HEK293 (cell line): Measurements from ENCODE around the gene HRNR.

Source experiments
- CTCF ChIA-PET: fragments of 350-600 bp; formaldehyde crosslinking; extraction: SDS; loops from one replicate; lab custom pipeline; 2021; ENCODE audit warnings: antibody characterized with exemption; lab: Yijun Ruan, JAX
- POLR2A ChIA-PET: fragments of 300-600 bp; formaldehyde crosslinking; extraction: SDS; loops from one replicate; lab custom pipeline; 2020; ENCODE audit warnings: antibody characterized with exemption, inconsistent platforms; lab: Yijun Ruan, JAX
- H3K27ac ChIP-seq: fragments of 200-500 bp; sonication (Bioruptor generic); 2 replicates; pipeline ENCODE4 v1.5.1; 2014; ENCODE audit warnings: low read depth, low read length, control low read depth, inconsistent platforms; ENCODE audit errors: extremely low read depth
- H3K36me3 ChIP-seq, 2 experiments: fragments of 200-500 bp in 1 of 2; sonication (Bioruptor generic) in 1 of 2; 1 replicate in 1 of 2; 2 replicates in 1 of 2; pipeline ENCODE4 v1.5.1; 2014 to 2017; ENCODE audit warnings: inconsistent platforms in 2 of 2, low read length in 2 of 2; ENCODE audit not compliant: control insufficient read depth in 2 of 2, insufficient read depth in 1 of 2
- H3K4me1 ChIP-seq: fragments of 200-500 bp; sonication (Bioruptor generic); 2 replicates; pipeline ENCODE4 v1.5.1; 2014; ENCODE audit warnings: mild to moderate bottlenecking, low read length, inconsistent platforms; ENCODE audit not compliant: control insufficient read depth, insufficient read depth
- H3K4me3 ChIP-seq: 2 replicates; pipeline ENCODE4 v1.5.1; 2011; ENCODE audit warnings: low read depth, mild to moderate bottlenecking, control low read depth, low read length, moderate library complexity
- H3K9me3 ChIP-seq: fragments of 200-500 bp; sonication (Bioruptor generic); 2 replicates; pipeline ENCODE4 v1.5.1; 2014; ENCODE audit warnings: low read depth, low read length, inconsistent platforms; ENCODE audit not compliant: control insufficient read depth, insufficient read depth
- EGR2 ChIP-seq: fragments of 450-650 bp; formaldehyde crosslinking; IDR thresholded peaks from 2 replicates; pipeline ENCODE4 v1.5.1; 2016; ENCODE audit warnings: low read depth, missing biosample characterization, missing genetic modification characterization
- GLI2 ChIP-seq: fragments of 450-650 bp; formaldehyde crosslinking; IDR thresholded peaks from 2 replicates; pipeline ENCODE4; 2017; ENCODE audit warnings: missing biosample characterization, missing genetic modification characterization, low read depth, borderline replicate concordance
- HIC1 ChIP-seq: fragments of 450-650 bp; formaldehyde crosslinking; IDR thresholded peaks from 2 replicates; pipeline ENCODE4 v1.5.1; 2016; ENCODE audit warnings: missing biosample characterization, missing genetic modification characterization
- HOXA7 ChIP-seq: sonication (generic); formaldehyde crosslinking; IDR thresholded peaks from 2 replicates; pipeline ENCODE4 v1.8.1; 2022; ENCODE audit warnings: missing genetic modification reagents, borderline replicate concordance
- MEIS1 ChIP-seq: sonication (generic); formaldehyde crosslinking; IDR thresholded peaks from 2 replicates; pipeline ENCODE4 v1.8.1; 2022; ENCODE audit warnings: missing genetic modification reagents, mild to moderate bottlenecking, borderline replicate concordance
- MYNN ChIP-seq: fragments of 450-650 bp; formaldehyde crosslinking; IDR thresholded peaks from 2 replicates; pipeline ENCODE4 v1.5.1; 2016; ENCODE audit warnings: missing biosample characterization, missing genetic modification characterization, borderline replicate concordance
- ZBTB1 ChIP-seq: fragments of 450-650 bp; formaldehyde crosslinking; IDR thresholded peaks from 2 replicates; pipeline ENCODE4 v1.5.1; 2016; ENCODE audit warnings: missing biosample characterization, missing genetic modification characterization
- ZBTB49 ChIP-seq: fragments of 450-650 bp; formaldehyde crosslinking; IDR thresholded peaks from 2 replicates; pipeline ENCODE4 v1.5.1; 2016; ENCODE audit warnings: missing biosample characterization, missing genetic modification characterization, low read depth
- ZFHX2 ChIP-seq: fragments of 450-650 bp; formaldehyde crosslinking; conservative IDR thresholded peaks from 2 replicates; pipeline ENCODE4 v1.5.1; 2016; ENCODE audit warnings: missing biosample characterization, missing genetic modification characterization
- ZFP3 ChIP-seq: fragments of 450-650 bp; formaldehyde crosslinking; IDR thresholded peaks from 2 replicates; pipeline ENCODE4 v1.5.1; 2016; ENCODE audit warnings: low read depth, missing biosample characterization, missing genetic modification characterization
- ZFP37 ChIP-seq: fragments of 450-650 bp; formaldehyde crosslinking; IDR thresholded peaks from 2 replicates; pipeline ENCODE4 v1.5.1; 2016; ENCODE audit warnings: missing biosample characterization, missing genetic modification characterization
- ZNF132 ChIP-seq: fragments of 450-650 bp; formaldehyde crosslinking; IDR thresholded peaks from 2 replicates; pipeline ENCODE4 v1.5.1; 2017; ENCODE audit warnings: missing biosample characterization, missing genetic modification characterization, borderline replicate concordance
- ZNF18 ChIP-seq: fragments of 450-650 bp; formaldehyde crosslinking; IDR thresholded peaks from 2 replicates; pipeline ENCODE4 v1.5.1; 2016; ENCODE audit warnings: missing biosample characterization, missing genetic modification characterization
- ZNF211 ChIP-seq: fragments of 450-650 bp; formaldehyde crosslinking; IDR thresholded peaks from 2 replicates; pipeline ENCODE4 v1.5.1; 2016; ENCODE audit warnings: low read depth, missing biosample characterization, missing genetic modification characterization
- ZNF214 ChIP-seq: fragments of 450-650 bp; formaldehyde crosslinking; IDR thresholded peaks from 2 replicates; pipeline ENCODE4 v1.5.1; 2017; ENCODE audit warnings: missing biosample characterization, mild to moderate bottlenecking, missing genetic modification characterization, borderline replicate concordance
- ZNF248 ChIP-seq: fragments of 450-650 bp; formaldehyde crosslinking; IDR thresholded peaks from 2 replicates; pipeline ENCODE4 v1.5.1; 2017; ENCODE audit warnings: missing biosample characterization, missing genetic modification characterization
- ZNF354C ChIP-seq: fragments of 450-650 bp; formaldehyde crosslinking; IDR thresholded peaks from 2 replicates; pipeline ENCODE4 v1.5.1; 2016; ENCODE audit warnings: missing biosample characterization, missing genetic modification characterization, low read depth, borderline replicate concordance
- ZNF37A ChIP-seq: fragments of 450-650 bp; IDR thresholded peaks from 2 replicates; pipeline ENCODE4 v1.5.1; 2018; ENCODE audit warnings: missing biosample characterization, missing genetic modification characterization
- ZNF488 ChIP-seq: fragments of 450-650 bp; formaldehyde crosslinking; IDR thresholded peaks from 2 replicates; pipeline ENCODE4 v1.5.1; 2016; ENCODE audit warnings: missing biosample characterization, missing genetic modification characterization
- ZNF623 ChIP-seq: fragments of 450-650 bp; formaldehyde crosslinking; IDR thresholded peaks from 2 replicates; pipeline ENCODE4 v1.5.1; 2016; ENCODE audit warnings: missing biosample characterization, missing genetic modification characterization
- ZNF629 ChIP-seq: fragments of 450-650 bp; formaldehyde crosslinking; IDR thresholded peaks from 2 replicates; pipeline ENCODE4 v1.5.1; 2017; ENCODE audit warnings: missing biosample characterization, missing genetic modification characterization
- ZNF830 ChIP-seq: fragments of 450-650 bp; IDR thresholded peaks from 2 replicates; pipeline ENCODE4 v1.5.0; 2018; ENCODE audit warnings: missing biosample characterization, missing genetic modification characterization, low read depth, mild to moderate bottlenecking, moderate library complexity
- ZSCAN18 ChIP-seq: fragments of 450-650 bp; formaldehyde crosslinking; IDR thresholded peaks from 2 replicates; pipeline ENCODE4 v1.5.1; 2016; ENCODE audit warnings: missing biosample characterization, missing genetic modification characterization
- ZSCAN4 ChIP-seq: fragments of 450-650 bp; formaldehyde crosslinking; IDR thresholded peaks from 2 replicates; pipeline ENCODE4 v1.5.1; 2017; ENCODE audit warnings: missing biosample characterization, missing genetic modification characterization
- TF ChIP-seq, protein P1 (sequence below): sonication (generic); formaldehyde crosslinking; IDR thresholded peaks from 2 replicates; pipeline ENCODE4 v1.8.1; 2022; ENCODE audit warnings: mild to moderate bottlenecking, moderate library complexity, missing genetic modification reagents

Gene HRNR

GRCh38 chr1:152237093-152237492 is 13.1 kb upstream of the HRNR start:
- Histone ChIP-seq H3K36me3 (no peaks in the 10 kb centered on the region), H3K27ac (no peak overlapping the region), H3K4me3 (no peak overlapping the region), H3K9me3 (no peaks in the 10 kb centered on the region), H3K4me1 (no peaks in the 10 kb centered on the region)
- no peak for TF ChIP-seq ZNF132
- no peak for TF ChIP-seq ZFHX2 (tag by site-specific recombination)
- no peak for TF ChIP-seq ZBTB1 (tag by site-specific recombination)
- TF ChIP-seq ZNF214 (tag by site-specific recombination): no peak
- no peak for TF ChIP-seq MYNN (tag by site-specific recombination)
- no peak for TF ChIP-seq EGR2 (tag by site-specific recombination)
- no peak for TF ChIP-seq ZNF37A (tag by site-specific recombination)
- no peak for TF ChIP-seq ZBTB49
- no peak for TF ChIP-seq ZNF488 (tag by site-specific recombination)
- no peak for TF ChIP-seq ZFP3 (tag by site-specific recombination)
- no peak for TF ChIP-seq ZNF18 (tag by site-specific recombination)
- TF ChIP-seq ZFP37 (tag by site-specific recombination): no peak
- TF ChIP-seq, protein P1, sequence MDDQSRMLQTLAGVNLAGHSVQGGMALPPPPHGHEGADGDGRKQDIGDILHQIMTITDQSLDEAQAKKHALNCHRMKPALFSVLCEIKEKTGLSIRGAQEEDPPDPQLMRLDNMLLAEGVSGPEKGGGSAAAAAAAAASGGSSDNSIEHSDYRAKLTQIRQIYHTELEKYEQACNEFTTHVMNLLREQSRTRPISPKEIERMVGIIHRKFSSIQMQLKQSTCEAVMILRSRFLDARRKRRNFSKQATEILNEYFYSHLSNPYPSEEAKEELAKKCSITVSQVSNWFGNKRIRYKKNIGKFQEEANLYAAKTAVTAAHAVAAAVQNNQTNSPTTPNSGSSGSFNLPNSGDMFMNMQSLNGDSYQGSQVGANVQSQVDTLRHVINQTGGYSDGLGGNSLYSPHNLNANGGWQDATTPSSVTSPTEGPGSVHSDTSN: no peak
- no peak for TF ChIP-seq ZNF248 (tag by site-specific recombination)
- TF ChIP-seq ZSCAN4: no peak
- CTCF ChIA-PET: interaction anchor here (0.5 kb wide), 1 partner anchor 1137 kb away, joined by 3 read pairs; no protein-coding TSS in a partner anchor
- POLR2A ChIA-PET: no interaction called here

DNA sequence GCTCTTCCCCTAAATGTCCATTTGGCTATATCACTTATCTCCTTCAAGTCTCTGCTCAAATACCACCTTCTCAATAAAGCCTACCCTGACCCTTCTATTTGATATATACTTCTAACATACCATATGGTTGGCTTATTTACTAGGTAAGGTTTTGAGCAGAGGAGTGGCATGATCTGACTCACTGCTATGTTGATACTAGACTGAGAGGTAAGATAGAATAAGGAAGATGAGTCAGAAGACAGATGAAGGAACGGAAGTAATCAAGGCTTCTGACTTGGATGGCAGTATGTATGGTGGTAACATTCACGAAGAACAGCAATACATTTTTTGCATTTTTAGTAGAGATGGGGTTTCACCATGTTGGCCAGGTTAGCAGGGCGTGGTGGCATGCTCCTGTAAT is 4.8 kb upstream of the HRNR start:
- Histone ChIP-seq H3K4me1 (no peaks in the 10 kb centered on the region), H3K4me3 (no peak overlapping the region), H3K9me3 (no peaks in the 10 kb centered on the region), H3K36me3 (no peaks in the 10 kb centered on the region), H3K27ac (no peak overlapping the region)
- ChIA-PET POLR2A (no interaction called here), CTCF (interaction anchor here (0.7 to 1.3 kb wide), 3 partner anchors 29 to 45 kb away, joined by 3 to 4 read pairs (median 4); no protein-coding TSS in a partner anchor)
- TF ChIP-seq ZNF623 (no peak), HIC1 (no peak), ZNF211 (tag by site-specific recombination) (no peak), ZSCAN18 (tag by site-specific recombination) (no peak), ZNF354C (tag by site-specific recombination) (no peak), ZNF830 (tag by site-specific recombination) (no peak), ZNF629 (tag by site-specific recombination) (no peak), MEIS1 (CRISPR knock-in tag) (no peak), HOXA7 (no peak), GLI2 (tag by site-specific recombination) (no peak)
